HL-60 (cell line): ENCODE data around the gene SPTB.

Experiments used
- CTCF ChIP-seq: IDR thresholded peaks from one replicate; pipeline ENCODE4 v1.5.1; 2011; ENCODE audit warnings: low read length, control low read depth, inconsistent platforms; ENCODE audit not compliant: insufficient read depth
- SPI1 ChIP-seq: IDR thresholded peaks from 2 replicates; pipeline ENCODE4 v1.6.1; 2012; ENCODE audit warnings: low read depth, mild to moderate bottlenecking, borderline replicate concordance

DNA sequence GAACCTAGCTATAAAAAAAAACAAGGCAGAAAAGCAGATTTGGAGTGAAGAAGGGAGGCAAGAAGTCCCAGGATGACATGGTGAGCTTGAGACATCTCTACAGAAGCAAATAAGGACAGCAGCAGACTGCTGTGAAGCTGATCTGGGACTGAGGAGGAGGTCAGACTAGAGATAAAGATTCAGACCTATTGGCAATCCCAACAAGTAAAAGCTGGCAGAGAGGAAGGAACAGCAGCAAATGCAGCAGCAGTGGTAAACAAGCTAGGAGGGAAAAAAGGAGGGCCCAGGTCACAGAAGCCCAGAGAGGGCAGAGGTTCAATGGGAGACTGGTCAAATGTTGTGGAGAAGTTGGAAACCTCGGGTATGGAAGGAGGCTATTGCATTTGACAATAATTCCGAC is 11.3 kb downstream of the SPTB start:
- no peak for TF ChIP-seq CTCF
- TF ChIP-seq SPI1: no peak
